Central memory CD8-positive, alpha-beta T cell (primary cell): ENCODE data around the gene PPP1R13L.

ENCODE experiments used
- ATAC-seq: fragments of 150-1000 bp; cut with Tn5 transposase; replicated peaks from 2 replicates; pipeline ENCODE4 v1.10.0; 2022; ENCODE audit warnings: mild to moderate bottlenecking, moderate FRiP score, moderate number of reproducible peaks; ENCODE audit not compliant: poor library complexity, severe bottlenecking; ENCODE audit errors: extremely low read depth
- DNase-seq, 2 donors: peaks; one replicate each; pipeline ENCODE4 v3.0.0; 2021; ENCODE audit warnings: low spot score in 2 of 2
- H3K27ac Mint-ChIP-seq: one replicate; pipeline ENCODE4 v1.8.0; 2022; ENCODE audit warnings: low read depth, mild to moderate bottlenecking, moderate library complexity, mixed read lengths
- H3K27me3 Mint-ChIP-seq: one replicate; pipeline ENCODE4 v1.8.0; 2022; ENCODE audit warnings: mixed read lengths
- H3K36me3 Mint-ChIP-seq: one replicate; pipeline ENCODE4 v1.8.0; 2022; ENCODE audit warnings: mild to moderate bottlenecking, moderate library complexity, mixed read lengths; ENCODE audit not compliant: insufficient read depth
- H3K4me1 Mint-ChIP-seq: one replicate; pipeline ENCODE4 v1.8.0; 2022; ENCODE audit warnings: mixed read lengths
- H3K4me3 Mint-ChIP-seq: one replicate; pipeline ENCODE4 v1.8.0; 2022; ENCODE audit warnings: mild to moderate bottlenecking, moderate library complexity, mixed read lengths
- H3K9me3 Mint-ChIP-seq: one replicate; pipeline ENCODE4 v1.8.0; 2022; ENCODE audit warnings: mixed read lengths

Gene PPP1R13L

DNA sequence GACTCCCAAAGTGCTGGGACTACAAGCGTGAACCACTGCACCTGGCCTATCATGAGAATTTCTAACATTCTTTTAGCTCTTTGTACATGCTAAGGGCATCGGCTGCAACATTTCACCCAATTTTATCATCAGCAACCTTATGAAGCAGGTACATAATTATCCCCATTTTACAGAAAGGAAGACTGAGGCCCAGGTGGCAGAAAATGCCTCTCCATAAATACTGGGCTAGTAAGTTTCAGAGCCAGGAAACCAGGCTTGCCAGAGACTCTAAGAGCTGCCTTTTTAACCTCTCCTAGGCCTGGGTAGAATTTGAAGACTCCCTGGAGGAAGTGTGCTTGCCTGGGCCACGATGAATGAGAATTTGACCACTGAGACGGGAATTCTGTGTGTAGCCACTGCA is 36.7 kb downstream of the PPP1R13L start:
- Mint-ChIP-seq H3K9me3 (no peaks in the 10 kb centered on the region), H3K27ac (no peak overlapping the region), H3K27me3 (no peaks in the 10 kb centered on the region), H3K4me1 (no peaks in the 10 kb centered on the region), H3K36me3 (peaks cover 16% of the 10 kb centered on the region), H3K4me3 (no peak overlapping the region)
- ATAC-seq (no peak), DNase-seq (no peak)

DNA sequence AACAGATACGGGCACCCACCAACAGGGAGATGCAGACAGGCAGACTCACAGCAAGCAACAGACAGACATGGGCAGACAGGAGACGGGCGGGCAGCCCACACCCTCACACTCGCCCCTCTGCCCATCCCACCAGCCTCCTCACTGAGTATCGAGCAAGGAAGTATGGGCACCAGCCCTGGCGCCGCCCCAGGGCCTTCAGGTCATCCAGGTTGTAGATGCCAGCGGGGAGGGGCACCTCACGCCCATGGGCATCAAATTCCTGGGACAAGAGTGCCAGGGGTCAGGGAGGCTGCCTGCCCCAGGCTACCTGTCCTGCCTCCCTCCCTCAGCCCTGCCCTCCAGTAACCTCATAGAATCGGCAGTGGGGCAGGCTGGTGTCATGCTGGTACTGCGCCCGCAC is 40.2 kb downstream of the PPP1R13L start:
- no peak for ATAC-seq
- no peak overlapping the region for H3K4me3 Mint-ChIP-seq
- H3K27me3 Mint-ChIP-seq = no peaks in the 10 kb centered on the region
- peaks cover 9% of the 10 kb centered on the region for H3K36me3 Mint-ChIP-seq
- H3K4me1 Mint-ChIP-seq = no peaks in the 10 kb centered on the region
- H3K9me3 Mint-ChIP-seq = no peaks in the 10 kb centered on the region
- H3K27ac Mint-ChIP-seq = no peak overlapping the region
- DNase-seq = no peak

DNA sequence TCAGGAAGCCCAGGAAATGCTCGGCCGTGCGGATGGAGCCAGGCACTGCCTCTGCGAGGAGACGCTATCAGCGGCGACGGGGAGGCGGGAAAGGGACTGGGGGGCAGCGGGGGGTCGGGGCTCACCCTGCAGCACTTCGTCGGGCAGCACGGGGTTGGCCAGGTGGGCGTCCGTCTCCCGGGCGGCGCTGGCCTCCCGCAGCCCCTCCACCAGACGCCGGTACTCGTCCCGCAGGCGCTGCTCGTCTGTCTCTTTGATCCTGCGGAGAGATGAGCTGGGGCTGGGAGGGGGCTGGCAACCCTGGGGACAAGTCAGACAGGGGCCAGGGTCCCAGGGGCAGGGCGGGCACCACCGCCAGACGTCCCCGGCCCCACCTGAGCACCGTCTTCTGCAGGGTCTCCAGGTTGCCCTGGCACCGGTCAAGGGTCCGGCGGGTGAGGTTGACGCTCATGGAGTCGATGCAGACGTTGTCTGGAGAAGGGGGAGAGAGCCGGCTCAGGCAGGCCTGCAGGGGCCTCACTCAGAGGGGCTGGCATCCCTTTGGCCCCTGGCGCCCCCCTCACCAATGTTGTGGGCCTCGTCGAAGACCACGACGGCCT is 40.9 kb downstream of the PPP1R13L start:
- Mint-ChIP-seq H3K4me1 (no peaks in the 10 kb centered on the region), H3K9me3 (no peaks in the 10 kb centered on the region), H3K27me3 (no peaks in the 10 kb centered on the region), H3K4me3 (no peak overlapping the region), H3K36me3 (peaks cover 9% of the 10 kb centered on the region), H3K27ac (no peak overlapping the region)
- no peak for DNase-seq
- ATAC-seq = no peak

DNA sequence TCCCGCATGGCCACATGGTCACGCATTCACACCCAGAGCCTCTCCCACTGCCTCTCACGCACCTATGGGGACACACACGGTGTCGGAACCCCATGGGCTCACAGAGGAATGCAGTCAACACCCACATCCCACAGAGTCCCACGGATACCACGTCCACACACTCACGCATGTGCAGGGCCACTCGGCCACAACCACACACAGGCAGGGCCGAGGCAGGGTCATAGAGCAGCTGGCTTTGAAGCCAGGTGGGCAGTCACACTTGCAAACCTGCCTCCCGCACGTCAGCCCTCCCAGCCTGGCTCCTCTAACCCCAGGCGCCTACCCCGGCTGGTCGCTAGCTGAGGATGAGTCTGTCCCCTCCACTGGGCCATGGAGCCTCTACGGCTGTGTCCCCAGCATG is 42.6 kb downstream of the PPP1R13L start:
- Mint-ChIP-seq H3K27me3 (no peaks in the 10 kb centered on the region), H3K27ac (no peak overlapping the region), H3K4me3 (no peak overlapping the region), H3K9me3 (no peaks in the 10 kb centered on the region), H3K4me1 (no peaks in the 10 kb centered on the region), H3K36me3 (peaks cover 8% of the 10 kb centered on the region)
- ATAC-seq = no peak
- no peak for DNase-seq

DNA sequence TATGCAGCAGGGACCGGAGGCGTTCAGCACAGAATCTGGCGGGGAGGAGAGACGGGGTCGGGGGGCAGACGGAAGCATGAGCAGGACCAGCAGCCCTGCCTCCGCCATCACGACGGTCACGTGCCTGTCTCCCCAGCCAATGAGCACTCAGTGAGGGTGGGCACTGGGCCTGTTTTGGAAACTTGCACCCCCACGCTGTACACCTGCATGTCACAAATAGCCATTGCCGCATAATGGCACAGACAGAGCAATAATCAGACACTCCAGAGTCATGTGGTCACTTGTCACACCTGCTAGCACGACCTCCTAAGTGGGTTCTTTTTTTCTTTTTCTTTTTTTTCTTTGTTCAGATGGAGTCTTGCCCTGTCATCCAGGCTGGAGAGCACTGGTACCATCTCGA is 43.3 kb downstream of the PPP1R13L start:
- DNase-seq = no peak
- H3K4me1 Mint-ChIP-seq = no peaks in the 10 kb centered on the region
- ATAC-seq = no peak
- H3K27ac Mint-ChIP-seq = peak overlapping the region; percentile 37
- H3K27me3 Mint-ChIP-seq = no peaks in the 10 kb centered on the region
- H3K36me3 Mint-ChIP-seq = peaks cover 7% of the 10 kb centered on the region
- H3K9me3 Mint-ChIP-seq = no peaks in the 10 kb centered on the region
- no peak overlapping the region for H3K4me3 Mint-ChIP-seq

DNA sequence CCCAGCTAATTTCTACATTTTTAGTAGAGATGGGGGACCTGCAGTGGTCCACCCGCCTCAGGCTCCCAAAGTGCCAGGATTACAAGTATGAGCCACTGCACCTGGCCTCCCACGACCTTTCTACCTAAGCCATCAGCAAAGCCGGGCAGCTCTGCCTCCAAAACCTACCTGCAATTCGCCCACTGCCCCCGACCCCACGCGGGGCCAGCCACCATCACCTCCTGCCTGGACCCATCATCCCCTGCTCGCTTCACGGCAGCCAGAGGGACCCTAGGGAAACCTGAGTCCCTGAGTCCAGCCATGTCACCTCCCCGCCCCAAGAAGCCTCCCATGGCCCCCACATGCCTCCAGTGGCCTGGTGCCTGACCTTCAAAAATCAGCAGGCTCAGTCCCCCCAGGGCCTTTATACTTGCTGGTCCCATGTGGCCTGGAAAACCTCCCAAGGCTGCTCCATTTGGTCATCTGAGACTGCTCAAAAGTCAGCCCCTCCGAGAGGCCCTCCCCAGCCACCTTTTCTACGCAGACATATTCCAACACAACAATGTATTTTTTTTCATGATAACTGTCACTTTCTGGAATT is 46.6 kb downstream of the PPP1R13L start:
- H3K27ac Mint-ChIP-seq = peak overlapping the region; percentile 19
- H3K4me3 Mint-ChIP-seq = no peak overlapping the region
- no peak for ATAC-seq
- DNase-seq = no peak
- no peaks in the 10 kb centered on the region for H3K27me3 Mint-ChIP-seq
- no peaks in the 10 kb centered on the region for H3K9me3 Mint-ChIP-seq
- H3K4me1 Mint-ChIP-seq = peaks cover 7% of the 10 kb centered on the region
- H3K36me3 Mint-ChIP-seq = peaks cover 7% of the 10 kb centered on the region

DNA sequence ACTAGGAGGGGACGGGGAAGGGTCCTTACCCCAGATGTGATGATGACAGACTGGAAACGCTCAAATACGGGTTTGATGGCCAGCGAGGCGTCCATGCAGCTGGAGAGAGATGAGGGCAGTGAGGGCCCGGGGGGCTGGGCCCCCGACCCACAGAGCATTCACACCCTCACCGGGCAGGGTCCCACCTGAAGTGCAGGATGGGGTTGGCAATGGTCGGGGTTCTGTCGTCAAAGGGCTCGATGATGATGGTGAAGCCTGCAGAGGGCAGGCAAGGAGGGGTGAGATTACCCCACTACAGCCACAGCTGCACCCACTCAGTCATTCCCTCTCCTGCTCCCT is 47.5 kb downstream of the PPP1R13L start:
- Mint-ChIP-seq H3K27me3 (no peaks in the 10 kb centered on the region), H3K4me3 (no peak overlapping the region), H3K9me3 (no peaks in the 10 kb centered on the region), H3K4me1 (peaks cover 7% of the 10 kb centered on the region), H3K27ac (no peak overlapping the region), H3K36me3 (peaks cover 8% of the 10 kb centered on the region)
- no peak for ATAC-seq
- DNase-seq = no peak

DNA sequence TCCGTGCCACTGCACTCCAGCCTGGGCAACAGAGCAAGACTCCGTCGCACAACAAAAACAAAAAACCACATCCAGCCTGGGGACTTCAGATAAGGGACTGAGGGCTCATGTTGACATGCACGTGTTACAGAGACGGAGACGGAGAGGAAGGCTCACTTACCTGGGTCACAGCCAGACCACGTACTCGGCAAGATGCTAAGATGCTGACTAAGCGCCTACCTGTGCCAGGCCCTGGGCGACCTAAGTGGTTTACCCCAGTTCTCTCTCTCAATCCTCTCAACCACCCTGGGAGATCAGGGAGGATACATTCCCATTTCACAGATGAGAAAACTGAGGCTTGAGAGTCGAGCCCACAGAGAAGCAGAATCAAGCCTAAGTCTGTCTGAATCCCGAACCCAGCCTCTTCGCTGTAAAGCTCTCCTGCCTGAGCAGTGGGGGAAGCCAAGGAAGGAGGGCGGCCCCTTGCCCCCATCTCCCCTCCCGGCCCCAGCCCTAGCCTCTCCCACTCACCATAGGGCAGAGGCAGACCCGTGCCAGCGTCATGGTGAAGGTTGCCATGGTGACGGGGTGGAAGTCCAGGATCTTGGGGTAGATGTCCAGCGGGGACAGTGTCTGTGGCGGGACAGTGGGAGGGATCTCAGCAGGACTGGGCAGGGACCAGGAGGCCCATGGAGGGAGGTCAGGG is 48.0 kb downstream of the PPP1R13L start:
- Mint-ChIP-seq H3K4me1 (peaks cover 7% of the 10 kb centered on the region), H3K9me3 (no peaks in the 10 kb centered on the region), H3K27ac (no peak overlapping the region), H3K27me3 (no peaks in the 10 kb centered on the region), H3K4me3 (no peak overlapping the region), H3K36me3 (peaks cover 8% of the 10 kb centered on the region)
- no peak for DNase-seq
- no peak for ATAC-seq

DNA sequence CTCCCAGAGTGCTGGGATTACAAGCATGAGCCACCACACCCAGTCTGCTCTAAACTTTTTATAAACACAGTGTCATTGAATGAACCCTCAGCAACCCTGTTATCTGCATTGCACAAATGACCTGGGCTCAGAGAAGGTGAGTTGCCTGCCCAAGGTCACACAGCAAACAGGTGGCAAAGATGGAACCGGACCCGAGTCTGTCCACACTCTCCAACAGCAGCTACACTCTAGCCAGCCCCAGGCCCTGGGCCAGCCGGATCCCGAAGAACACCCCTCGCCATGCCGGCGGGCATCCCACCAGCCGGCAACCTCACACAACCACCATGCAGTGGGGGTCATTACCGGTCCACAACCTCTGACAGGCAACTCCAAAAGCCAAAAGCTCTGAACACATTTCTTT is 49.0 kb downstream of the PPP1R13L start:
- H3K4me3 Mint-ChIP-seq = no peak overlapping the region
- H3K27ac Mint-ChIP-seq = no peak overlapping the region
- H3K27me3 Mint-ChIP-seq = no peaks in the 10 kb centered on the region
- H3K36me3 Mint-ChIP-seq = peaks cover 9% of the 10 kb centered on the region
- no peak for ATAC-seq
- peaks cover 7% of the 10 kb centered on the region for H3K4me1 Mint-ChIP-seq
- H3K9me3 Mint-ChIP-seq = no peaks in the 10 kb centered on the region
- DNase-seq = no peak

DNA sequence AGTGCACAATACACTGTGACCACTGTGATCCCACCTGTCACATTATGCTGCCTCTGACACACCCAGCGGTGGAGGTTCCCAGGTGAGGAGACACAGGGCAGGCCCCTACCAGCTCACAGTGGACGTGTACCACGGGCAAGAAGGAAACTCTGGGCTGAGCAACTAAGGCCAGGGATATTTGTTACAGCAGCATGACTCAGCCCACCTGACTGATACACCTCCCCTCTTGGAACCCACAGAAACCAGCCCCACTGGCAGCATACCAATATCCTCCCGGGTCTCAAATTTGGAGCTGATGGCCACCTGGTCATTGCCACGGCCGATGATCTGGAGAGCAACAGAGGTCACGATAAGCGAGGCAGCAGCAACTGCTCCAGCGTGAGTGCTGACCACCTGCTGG is 49.5 kb downstream of the PPP1R13L start:
- Mint-ChIP-seq H3K27ac (no peak overlapping the region), H3K27me3 (no peaks in the 10 kb centered on the region), H3K9me3 (no peaks in the 10 kb centered on the region), H3K4me3 (no peak overlapping the region), H3K4me1 (peaks cover 7% of the 10 kb centered on the region), H3K36me3 (peaks cover 12% of the 10 kb centered on the region)
- ATAC-seq (no peak), DNase-seq (no peak)

DNA sequence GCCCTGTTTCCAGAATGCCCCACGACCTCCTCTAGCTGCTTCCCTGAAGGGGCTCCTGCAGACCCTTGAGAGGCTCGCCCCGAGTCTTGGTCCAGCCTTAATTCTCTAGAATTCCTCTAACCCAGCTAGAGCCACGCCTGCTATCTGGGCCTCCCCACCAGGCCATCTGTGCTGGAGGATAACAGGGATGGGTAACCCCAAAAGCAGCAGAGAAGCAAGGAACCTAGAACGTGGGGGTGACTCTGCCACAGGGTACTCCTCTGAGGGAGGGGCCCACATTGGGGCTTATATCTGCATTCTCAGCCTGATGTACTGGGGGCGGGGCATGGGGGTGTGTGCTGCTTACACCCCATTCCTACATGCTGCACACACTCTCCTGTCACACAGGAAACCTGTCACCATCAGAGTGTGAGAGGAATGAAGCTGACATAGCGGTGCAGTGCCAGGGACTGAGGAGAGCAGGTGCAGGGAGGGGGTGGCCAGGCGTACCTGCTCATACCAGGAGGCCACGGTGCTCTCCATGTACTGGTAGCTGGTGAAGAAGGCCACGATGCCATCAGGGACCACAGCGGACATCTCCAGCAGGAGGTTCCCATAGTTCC is 50.5 kb downstream of the PPP1R13L start:
- peaks cover 7% of the 10 kb centered on the region for H3K4me1 Mint-ChIP-seq
- ATAC-seq (peak; percentile 36), DNase-seq (no peak)
- H3K9me3 Mint-ChIP-seq = no peaks in the 10 kb centered on the region
- H3K4me3 Mint-ChIP-seq = peak overlapping the region; percentile 9
- H3K27me3 Mint-ChIP-seq = no peaks in the 10 kb centered on the region
- peak overlapping the region; percentile 6 for H3K27ac Mint-ChIP-seq
- peaks cover 10% of the 10 kb centered on the region for H3K36me3 Mint-ChIP-seq

DNA sequence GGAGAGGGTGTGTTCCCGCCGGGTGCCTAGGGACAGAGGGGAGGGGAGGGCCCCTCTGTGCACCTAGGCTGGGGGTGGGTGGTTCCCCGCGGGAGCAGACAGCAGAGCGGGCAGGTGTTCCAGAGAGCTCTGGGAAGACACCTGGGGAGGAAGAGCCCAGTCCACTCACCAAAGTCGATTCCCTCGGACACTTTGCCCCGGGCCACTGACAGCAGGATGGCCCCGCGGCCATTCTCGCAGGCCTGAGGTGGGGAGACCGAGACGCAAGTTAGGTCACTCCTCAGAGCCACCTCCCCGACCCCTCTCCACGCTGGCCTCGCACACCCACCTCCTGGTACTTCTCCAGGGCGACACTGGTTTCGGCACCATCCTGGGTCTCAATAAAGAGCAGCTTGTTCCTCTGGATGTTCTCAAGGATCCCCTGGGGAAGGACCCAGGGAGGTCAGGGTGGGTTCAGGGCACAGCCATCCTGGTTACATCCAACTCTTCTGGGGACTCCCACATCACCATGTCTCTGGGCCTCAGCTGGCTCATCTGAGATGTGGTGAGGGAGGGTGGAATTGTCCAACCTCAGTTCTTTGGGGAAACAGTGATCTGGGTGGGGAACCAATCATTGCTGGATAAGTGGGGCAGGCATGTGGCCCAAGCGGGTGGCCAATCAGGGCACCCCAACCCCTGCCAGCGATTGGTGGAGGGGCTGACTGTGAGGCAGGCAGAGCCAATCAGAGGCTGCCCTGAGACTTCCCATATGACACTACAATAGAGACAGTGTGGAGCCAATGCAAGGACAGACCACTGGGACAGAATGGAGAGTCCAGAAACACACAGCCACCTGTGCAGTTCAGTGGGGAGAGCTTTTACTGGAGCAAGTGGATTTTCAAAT is 51.7 kb downstream of the PPP1R13L start:
- Mint-ChIP-seq H3K27me3 (no peaks in the 10 kb centered on the region), H3K36me3 (peaks cover 10% of the 10 kb centered on the region), H3K4me3 (no peak overlapping the region), H3K27ac (peak overlapping the region; percentile 6), H3K4me1 (peaks cover 7% of the 10 kb centered on the region), H3K9me3 (no peaks in the 10 kb centered on the region)
- ATAC-seq (no peak), DNase-seq (no peak)
